ENCODE measurements around the gene ITFG1. TPM values are rescaled to one million over a fixed set of nuclear protein-coding genes. Genes with fewer than 3 reads are reported as not detected.

Gene ITFG1
- total RNA-seq, 3 donors from 2014 or later = 42.3 to 55.2 (median 53.4) TPM

DNA sequence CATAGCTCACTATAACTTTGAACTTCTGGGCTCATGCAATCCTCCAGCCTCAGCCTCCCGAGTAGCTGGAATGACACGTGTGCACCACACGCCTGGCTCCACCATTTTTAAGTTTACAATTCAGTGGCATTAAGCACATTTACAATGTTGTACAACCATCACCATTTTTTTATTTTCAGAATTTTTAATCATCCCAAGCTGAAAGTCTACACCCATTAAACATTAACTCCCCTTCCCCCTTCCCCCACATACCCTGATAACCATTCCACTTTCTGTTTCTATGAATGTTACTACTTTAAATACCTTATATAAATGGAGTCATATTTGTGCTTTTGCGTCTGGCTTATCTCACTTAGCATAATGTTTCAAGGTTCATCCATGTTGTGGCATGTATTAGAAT lies 335.1 kb downstream of the ITFG1 start:
- Histone ChIP-seq H3K9me3 (no peaks in the 10 kb centered on the region), H3K4me3 (no peak overlapping the region), H3K4me1 (no peaks in the 10 kb centered on the region), H3K27ac (no peak overlapping the region), H3K27me3 (no peaks in the 10 kb centered on the region), H3K36me3 (no peaks in the 10 kb centered on the region)
- DNase-seq (ENCODE audit: low spot score in 2 of 2) = no peak
- TF ChIP-seq, protein P1, sequence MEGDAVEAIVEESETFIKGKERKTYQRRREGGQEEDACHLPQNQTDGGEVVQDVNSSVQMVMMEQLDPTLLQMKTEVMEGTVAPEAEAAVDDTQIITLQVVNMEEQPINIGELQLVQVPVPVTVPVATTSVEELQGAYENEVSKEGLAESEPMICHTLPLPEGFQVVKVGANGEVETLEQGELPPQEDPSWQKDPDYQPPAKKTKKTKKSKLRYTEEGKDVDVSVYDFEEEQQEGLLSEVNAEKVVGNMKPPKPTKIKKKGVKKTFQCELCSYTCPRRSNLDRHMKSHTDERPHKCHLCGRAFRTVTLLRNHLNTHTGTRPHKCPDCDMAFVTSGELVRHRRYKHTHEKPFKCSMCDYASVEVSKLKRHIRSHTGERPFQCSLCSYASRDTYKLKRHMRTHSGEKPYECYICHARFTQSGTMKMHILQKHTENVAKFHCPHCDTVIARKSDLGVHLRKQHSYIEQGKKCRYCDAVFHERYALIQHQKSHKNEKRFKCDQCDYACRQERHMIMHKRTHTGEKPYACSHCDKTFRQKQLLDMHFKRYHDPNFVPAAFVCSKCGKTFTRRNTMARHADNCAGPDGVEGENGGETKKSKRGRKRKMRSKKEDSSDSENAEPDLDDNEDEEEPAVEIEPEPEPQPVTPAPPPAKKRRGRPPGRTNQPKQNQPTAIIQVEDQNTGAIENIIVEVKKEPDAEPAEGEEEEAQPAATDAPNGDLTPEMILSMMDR (IDR thresholded peaks at IDR 0.05) = no peak
- TF ChIP-seq POLR2A (IDR thresholded peaks at IDR 0.05) = no peak
- no peak for TF ChIP-seq POLR2AphosphoS5 (IDR thresholded peaks at IDR 0.05)
- intact Hi-C loops (cut with DNase I; ENCODE audit: low total_unique reads) = no loop called here

DNA sequence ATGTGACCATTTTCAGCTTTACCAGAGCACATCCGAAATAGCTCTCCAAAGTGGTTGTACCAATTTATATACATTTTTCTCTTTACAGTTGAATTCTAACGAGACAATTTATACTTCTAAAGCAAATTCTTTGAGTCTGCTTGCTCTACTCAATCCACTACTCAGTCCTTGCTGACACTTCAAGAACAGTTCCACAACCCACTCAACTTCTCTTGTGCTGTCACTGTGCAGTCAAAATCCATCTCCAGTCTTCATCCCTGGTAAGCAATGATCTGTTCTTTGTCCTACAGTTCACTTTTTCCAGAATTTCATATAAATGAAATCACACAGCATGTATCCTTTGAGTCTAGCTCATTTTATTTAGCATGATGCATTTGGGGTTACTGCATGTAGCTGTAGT lies 347.7 kb downstream of the ITFG1 start:
- Histone ChIP-seq H3K36me3 (no peaks in the 10 kb centered on the region), H3K9me3 (no peaks in the 10 kb centered on the region), H3K27me3 (no peaks in the 10 kb centered on the region), H3K4me3 (no peak overlapping the region), H3K27ac (no peak overlapping the region), H3K4me1 (no peaks in the 10 kb centered on the region)
- intact Hi-C loops (cut with DNase I; ENCODE audit: low total_unique reads) = no loop called here
- DNase-seq (ENCODE audit: low spot score in 2 of 2) = no peak
- TF ChIP-seq POLR2A (IDR thresholded peaks at IDR 0.05) = no peak
- TF ChIP-seq, protein P1 (IDR thresholded peaks at IDR 0.05) = no peak

DNA sequence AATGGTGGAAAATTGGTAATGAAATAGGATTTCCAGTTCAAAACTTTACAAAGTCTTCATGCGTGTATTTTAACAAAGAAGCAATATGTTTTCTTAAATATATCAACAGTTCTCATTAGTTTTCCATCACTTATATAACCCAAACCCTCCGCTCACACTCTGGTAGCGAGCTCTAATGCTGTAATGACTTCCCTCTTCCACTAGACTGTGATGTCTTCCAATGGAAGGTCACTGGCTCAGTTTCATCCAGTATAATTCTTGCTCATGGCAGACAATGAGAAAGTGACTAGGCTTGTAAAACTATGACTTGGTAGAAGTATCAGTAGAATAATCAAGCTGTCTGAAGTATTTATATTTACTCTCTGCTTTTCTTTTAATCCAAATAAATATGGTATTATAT lies 349.9 kb downstream of the ITFG1 start:
- Histone ChIP-seq H3K4me3 (no peak overlapping the region), H3K27ac (no peak overlapping the region), H3K4me1 (no peaks in the 10 kb centered on the region), H3K27me3 (no peaks in the 10 kb centered on the region), H3K9me3 (no peaks in the 10 kb centered on the region), H3K36me3 (no peaks in the 10 kb centered on the region)
- intact Hi-C loops (cut with DNase I; ENCODE audit: low total_unique reads) = no loop called here
- no peak for DNase-seq (ENCODE audit: low spot score in 2 of 2)
- no peak for TF ChIP-seq POLR2AphosphoS5 (IDR thresholded peaks at IDR 0.05)
- TF ChIP-seq, protein P1 (IDR thresholded peaks at IDR 0.05) = no peak
- no peak for TF ChIP-seq POLR2A (IDR thresholded peaks at IDR 0.05)

DNA sequence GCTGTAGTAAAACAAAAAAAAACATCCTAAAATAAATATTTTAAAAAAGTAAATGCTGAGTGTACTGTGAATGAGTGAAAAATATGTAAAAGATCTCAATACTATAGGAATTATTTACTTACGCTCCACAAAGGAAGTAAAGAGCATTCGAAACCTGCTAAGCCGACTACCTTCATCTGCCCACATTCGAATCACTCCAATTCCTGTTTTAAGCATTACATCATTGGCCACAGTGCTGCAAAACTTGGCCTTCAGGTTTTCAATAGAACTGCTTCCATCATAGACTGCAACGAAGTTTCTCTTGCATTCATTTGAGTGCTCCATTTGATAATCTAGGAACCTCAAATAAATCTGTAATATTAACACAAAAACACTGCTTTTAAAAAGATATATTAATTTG lies 351.5 kb downstream of the ITFG1 start:
- H3K27me3 ChIP-seq = no peaks in the 10 kb centered on the region
- no peaks in the 10 kb centered on the region for H3K9me3 ChIP-seq
- no peak overlapping the region for H3K4me3 ChIP-seq
- no peaks in the 10 kb centered on the region for H3K36me3 ChIP-seq
- no peak for DNase-seq (ENCODE audit: low spot score in 2 of 2)
- H3K27ac ChIP-seq = no peak overlapping the region
- no peaks in the 10 kb centered on the region for H3K4me1 ChIP-seq
- TF ChIP-seq, protein P1 (IDR thresholded peaks at IDR 0.05) = no peak
- TF ChIP-seq POLR2AphosphoS5 (IDR thresholded peaks at IDR 0.05) (no peak), POLR2A (IDR thresholded peaks at IDR 0.05) (no peak)
- intact Hi-C loops (cut with DNase I; ENCODE audit: low total_unique reads) = no loop called here

Other genes starting within 250 kb of the ITFG1 start
- 100 to 1,000 TPM in 1 of 3 donors, 10 to 100 TPM in 2; 77.9 to 111 (median 78.3) TPM for gene PHKB, start 268 bp upstream of the ITFG1 start, total RNA-seq

All from breast epithelium (tissue), 4 donors.